ENCODE data around the gene ZNF322. TPM values are rescaled to one million over a fixed set of nuclear protein-coding genes. Genes with fewer than 3 reads are reported as not detected.
"Not testable (repeated sequence)": the region's sequence is repeated elsewhere in the genome, so short reads cannot be mapped to it uniquely, and the experiment has no call there.

Gene ZNF322, protein sequence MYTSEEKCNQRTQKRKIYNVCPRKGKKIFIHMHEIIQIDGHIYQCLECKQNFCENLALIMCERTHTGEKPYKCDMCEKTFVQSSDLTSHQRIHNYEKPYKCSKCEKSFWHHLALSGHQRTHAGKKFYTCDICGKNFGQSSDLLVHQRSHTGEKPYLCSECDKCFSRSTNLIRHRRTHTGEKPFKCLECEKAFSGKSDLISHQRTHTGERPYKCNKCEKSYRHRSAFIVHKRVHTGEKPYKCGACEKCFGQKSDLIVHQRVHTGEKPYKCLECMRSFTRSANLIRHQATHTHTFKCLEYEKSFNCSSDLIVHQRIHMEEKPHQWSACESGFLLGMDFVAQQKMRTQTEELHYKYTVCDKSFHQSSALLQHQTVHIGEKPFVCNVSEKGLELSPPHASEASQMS
- total RNA-seq (10 to 100 TPM in 3 of 4 donors, 1 to 10 TPM in 1; 9.0 to 13.6 (median 10.3) TPM), polyA plus RNA-seq (1 to 10 TPM; 4.2 to 8.2 (median 4.5) TPM)
- long read RNA-seq, donor 1, full-length matches to known transcripts: 7 of 9 reads
- long read RNA-seq, donor 1, partial matches to known transcripts: 1 of 9 reads
- long read RNA-seq, donor 1, other reads (novel, unspliced or antisense): 1 of 9 reads
- long read RNA-seq, donor 2, full-length matches to known transcripts: 15 of 17 reads
- long read RNA-seq, donor 2, partial matches to known transcripts: 0 of 17 reads
- long read RNA-seq, donor 2, other reads (novel, unspliced or antisense): 2 of 17 reads

DNA sequence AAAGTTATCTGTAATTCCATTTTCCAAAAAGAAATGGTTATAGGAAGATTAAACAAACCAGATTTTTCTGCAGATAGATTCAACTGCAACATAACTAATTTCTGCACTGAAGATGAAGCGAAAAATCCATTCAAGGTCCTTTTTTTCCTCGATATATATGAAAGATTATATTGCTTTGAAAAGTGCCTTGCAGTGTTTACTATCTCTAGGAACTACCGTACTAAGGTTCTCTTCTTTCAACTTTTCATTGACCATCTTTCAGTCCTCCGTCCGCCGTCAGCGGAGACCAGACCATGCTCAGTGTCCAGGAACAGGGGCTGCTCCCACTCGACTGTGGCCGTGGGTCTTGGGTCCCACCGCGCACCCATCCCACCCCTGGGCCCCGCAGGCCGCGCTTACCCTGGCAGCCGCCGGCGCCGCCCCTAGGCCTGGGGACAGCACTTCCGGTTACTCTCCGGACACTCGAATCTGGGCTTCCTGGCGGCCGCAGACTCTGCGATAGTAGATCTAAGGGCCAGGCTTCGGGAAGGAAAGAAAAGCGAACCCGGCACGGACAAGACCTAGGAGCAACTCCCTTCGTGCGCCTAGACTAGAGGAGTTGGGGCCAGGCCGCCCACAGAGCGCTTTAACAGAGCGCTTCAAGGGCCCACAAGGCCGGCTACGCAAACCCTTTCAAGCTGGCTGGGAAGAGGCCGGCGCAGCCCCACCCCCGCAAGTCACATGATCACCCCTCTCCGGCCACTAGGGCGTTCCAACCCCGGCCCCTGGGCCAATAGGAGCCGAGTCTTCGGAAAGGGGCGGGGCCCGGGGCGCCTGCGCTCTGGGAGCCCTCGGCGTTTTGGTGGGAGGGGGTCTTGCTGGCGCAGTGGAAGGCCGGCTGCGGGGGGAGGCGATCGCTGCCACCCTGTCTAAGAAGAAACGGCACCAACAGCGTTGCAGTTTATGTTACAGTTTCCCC, at the start of gene ZNF322:
TSS of gene ZNF322 (minus strand) at position 705 of the 958 bp plus-strand sequence. CDS start 21,193 bp downstream, outside the sequence.
- peak within 1 kb of the TSS; percentile 85 for H3K4me3 ChIP-seq
- peaks cover 0 to 8% (median 0%) of the 10 kb centered on the region in 3 donors for H3K27me3 ChIP-seq (ENCODE audit: insufficient read depth in 3 of 3, low read length in 2 of 3)
- DNase-seq (peak; percentile 95 to 97), ATAC-seq (peak; percentile 100)
- intact Hi-C loops (cut with DNase I): no loop called here
- peaks cover 0 to 38% of the 10 kb centered on the region in 2 donors for H3K36me3 ChIP-seq (ENCODE audit: insufficient read depth in 1 of 2, low read depth in 1 of 2)
- peaks cover 15% of the 10 kb centered on the region for H3K4me1 ChIP-seq
- no peaks in the 10 kb centered on the region for H3K9me3 ChIP-seq
- TF ChIP-seq CTCF (IDR thresholded peaks at IDR 0.05): no peak
- 0 to 10% (median 1%) methylated on average over 44 to 54 of the region's 56 CpGs for WGBS, 3 donors
- H3K27ac ChIP-seq: peak within 1 kb of the TSS; percentile 85

GRCh38 chr6:26705780-26706179, 46.2 kb upstream of the ZNF322 start:
- H3K27ac ChIP-seq; H3K4me3 ChIP-seq; H3K9me3 ChIP-seq; intact Hi-C loops (cut with DNase I); H3K27me3 ChIP-seq (ENCODE audit: insufficient read depth in 3 of 3, low read length in 2 of 3); H3K36me3 ChIP-seq (ENCODE audit: insufficient read depth in 1 of 2, low read depth in 1 of 2); ATAC-seq; H3K4me1 ChIP-seq; DNase-seq: not testable (repeated sequence)
- no CpG with 5 or more reads among the region's 4 CpGs for WGBS, 3 donors

- H3K36me3 ChIP-seq (ENCODE audit: insufficient read depth in 1 of 2, low read depth in 1 of 2); ATAC-seq; H3K27me3 ChIP-seq (ENCODE audit: insufficient read depth in 3 of 3, low read length in 2 of 3); H3K9me3 ChIP-seq; H3K4me3 ChIP-seq; DNase-seq; intact Hi-C loops (cut with DNase I); H3K4me1 ChIP-seq; H3K27ac ChIP-seq: not testable (repeated sequence)
- WGBS, 3 donors: no CpG with 5 or more reads among the region's 5 CpGs
These were observed 45.8 kb upstream of the ZNF322 start for GRCh38 chr6:26705352-26705751.

DNA sequence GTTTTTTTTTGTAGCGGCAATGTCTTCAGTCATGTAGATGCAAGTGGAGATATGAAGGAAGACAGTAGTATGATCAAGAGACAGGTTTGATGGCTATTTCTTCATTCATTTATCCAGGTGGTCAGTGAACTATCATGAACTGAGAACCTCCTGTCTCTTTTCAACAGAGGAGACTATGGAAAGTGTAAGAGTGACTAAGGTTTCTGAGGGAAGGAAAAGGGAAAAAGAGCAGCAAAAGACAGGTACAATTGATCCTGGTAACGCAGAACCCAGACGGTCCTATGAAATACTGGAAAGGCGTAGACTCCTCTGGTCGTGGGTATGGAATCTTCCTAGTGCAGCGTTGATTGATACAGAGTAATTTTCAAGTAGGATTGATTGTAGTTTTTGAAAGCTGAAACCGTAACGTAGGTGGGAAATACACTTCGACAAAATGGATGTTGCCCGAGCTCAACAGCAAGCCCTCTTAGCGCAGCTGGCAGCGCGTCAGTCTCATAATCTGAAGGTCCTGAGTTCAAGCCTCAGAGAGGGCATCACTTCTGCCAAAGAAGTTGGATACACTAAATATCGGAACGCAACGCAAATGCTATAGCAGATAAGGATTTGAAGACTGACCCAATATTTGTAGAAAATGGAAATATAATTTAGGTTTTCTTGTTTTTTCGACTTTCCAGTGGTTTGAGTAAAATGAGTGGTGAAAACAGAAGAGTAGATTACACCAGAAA, 41.6 kb upstream of the ZNF322 start:
- intact Hi-C loops (cut with DNase I); ATAC-seq; H3K9me3 ChIP-seq; H3K27me3 ChIP-seq (ENCODE audit: insufficient read depth in 3 of 3, low read length in 2 of 3); H3K27ac ChIP-seq; H3K36me3 ChIP-seq (ENCODE audit: insufficient read depth in 1 of 2, low read depth in 1 of 2); H3K4me3 ChIP-seq; DNase-seq; H3K4me1 ChIP-seq: not testable (repeated sequence)
- WGBS, 3 donors: no CpG with 5 or more reads among the region's 17 CpGs

DNA sequence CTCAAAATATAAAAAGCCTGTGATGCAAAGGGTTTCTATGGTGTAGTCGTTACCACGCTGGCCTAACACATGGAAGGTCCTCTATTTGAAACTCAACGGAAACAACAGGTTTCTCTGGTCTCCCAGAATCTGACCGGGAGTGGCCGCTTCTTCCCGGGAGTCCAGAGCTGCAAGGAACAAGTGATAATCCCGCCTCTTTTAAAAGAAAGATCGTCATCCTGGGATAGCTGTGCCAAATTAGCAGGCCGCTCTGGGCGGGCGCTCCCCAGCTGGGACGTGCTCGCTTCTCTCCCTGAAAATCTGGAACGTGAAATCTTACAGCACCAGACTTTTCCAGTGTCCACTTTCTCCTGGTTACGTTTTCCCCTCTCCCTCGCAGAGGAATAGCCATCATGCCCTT, 38.0 kb upstream of the ZNF322 start:
- H3K4me3 ChIP-seq; H3K27ac ChIP-seq; DNase-seq; intact Hi-C loops (cut with DNase I); H3K36me3 ChIP-seq (ENCODE audit: insufficient read depth in 1 of 2, low read depth in 1 of 2); ATAC-seq; H3K9me3 ChIP-seq; H3K27me3 ChIP-seq (ENCODE audit: insufficient read depth in 3 of 3, low read length in 2 of 3); H3K4me1 ChIP-seq: not testable (repeated sequence)
- WGBS, 3 donors: no CpG with 5 or more reads among the region's 16 CpGs

GRCh38 chr6:26689324-26689947, 29.9 kb upstream of the ZNF322 start:
- DNase-seq; ATAC-seq; H3K4me3 ChIP-seq; H3K27ac ChIP-seq; H3K27me3 ChIP-seq (ENCODE audit: insufficient read depth in 3 of 3, low read length in 2 of 3); intact Hi-C loops (cut with DNase I); H3K36me3 ChIP-seq (ENCODE audit: insufficient read depth in 1 of 2, low read depth in 1 of 2); H3K9me3 ChIP-seq; H3K4me1 ChIP-seq: not testable (repeated sequence)
- no CpG with 5 or more reads among the region's 43 CpGs for WGBS, 3 donors

- ATAC-seq; H3K4me3 ChIP-seq; intact Hi-C loops (cut with DNase I); H3K9me3 ChIP-seq; H3K36me3 ChIP-seq (ENCODE audit: insufficient read depth in 1 of 2, low read depth in 1 of 2); DNase-seq; H3K27ac ChIP-seq; H3K27me3 ChIP-seq (ENCODE audit: insufficient read depth in 3 of 3, low read length in 2 of 3); H3K4me1 ChIP-seq: not testable (repeated sequence)
- 29% methylated on average over 1 of the region's 5 CpGs; no CpG with 5 or more reads in 2 of the 3 donors for WGBS, 3 donors
These were observed 23.0 kb upstream of the ZNF322 start for GRCh38 chr6:26682435-26683042.

- H3K27me3 ChIP-seq (ENCODE audit: insufficient read depth in 3 of 3, low read length in 2 of 3); H3K4me3 ChIP-seq; H3K9me3 ChIP-seq; H3K4me1 ChIP-seq; H3K27ac ChIP-seq; DNase-seq; intact Hi-C loops (cut with DNase I); ATAC-seq; H3K36me3 ChIP-seq (ENCODE audit: insufficient read depth in 1 of 2, low read depth in 1 of 2): not testable (repeated sequence)
- no CpG with 5 or more reads among the region's 5 CpGs for WGBS, 3 donors
These were observed 13.7 kb upstream of the ZNF322 start for GRCh38 chr6:26673287-26673686.
